Measurements from ENCODE around the gene HBZ. TPM values are rescaled to one million over a fixed set of nuclear protein-coding genes. Genes with fewer than 3 reads are reported as not detected.
A peak's percentile ranks its signal among the peaks of the same experiment; 100 is the strongest.

HBZ gene
- total and polyA plus RNA-seq, 9 of the 15 experiments (the other 6 are each of a cell fraction or from before 2014, with no cell fraction given): 58.0 to 610 (median 113) TPM

DNA sequence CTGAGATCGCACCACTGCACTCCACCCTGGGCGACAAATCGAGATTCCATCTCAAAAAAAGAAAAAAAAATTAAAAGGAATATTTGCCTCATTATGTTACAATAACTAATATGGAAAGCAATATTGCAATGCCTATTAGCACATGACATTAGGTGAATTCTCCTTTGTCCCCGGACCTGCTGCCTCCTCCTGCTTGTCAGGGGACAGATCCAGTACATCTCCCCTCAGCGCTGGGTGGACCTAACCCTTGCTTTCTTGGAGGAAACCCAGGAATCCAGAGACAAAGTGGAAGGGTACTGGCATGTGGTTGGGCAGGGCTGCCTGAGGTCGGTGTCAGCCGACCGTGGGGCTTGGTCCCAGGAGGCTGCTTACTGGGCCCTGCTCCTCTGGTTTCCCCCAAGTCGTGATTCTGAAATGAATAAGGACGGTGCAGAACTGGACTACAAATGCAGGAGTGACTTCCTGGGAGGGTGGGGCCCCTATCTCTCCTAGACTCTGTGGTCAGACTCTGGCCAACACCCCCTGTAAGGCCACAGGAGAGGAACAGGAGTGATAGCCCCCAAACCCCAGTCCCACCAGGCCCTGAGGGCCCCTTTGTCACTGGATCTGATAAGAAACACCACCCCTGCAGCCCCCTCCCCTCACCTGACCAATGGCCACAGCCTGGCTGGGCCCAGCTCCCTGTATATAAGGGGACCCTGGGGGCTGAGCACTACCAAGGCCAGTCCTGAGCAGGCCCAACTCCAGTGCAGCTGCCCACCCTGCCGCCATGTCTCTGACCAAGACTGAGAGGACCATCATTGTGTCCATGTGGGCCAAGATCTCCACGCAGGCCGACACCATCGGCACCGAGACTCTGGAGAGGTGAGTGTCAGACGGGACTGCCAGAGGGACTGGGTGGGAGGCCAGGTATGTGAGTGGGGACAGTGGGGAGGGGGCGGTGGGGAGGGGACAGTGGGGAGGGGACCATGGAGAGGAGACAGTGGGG lies at the start of gene HBZ (continued):
- TF ChIP-seq, protein P1, sequence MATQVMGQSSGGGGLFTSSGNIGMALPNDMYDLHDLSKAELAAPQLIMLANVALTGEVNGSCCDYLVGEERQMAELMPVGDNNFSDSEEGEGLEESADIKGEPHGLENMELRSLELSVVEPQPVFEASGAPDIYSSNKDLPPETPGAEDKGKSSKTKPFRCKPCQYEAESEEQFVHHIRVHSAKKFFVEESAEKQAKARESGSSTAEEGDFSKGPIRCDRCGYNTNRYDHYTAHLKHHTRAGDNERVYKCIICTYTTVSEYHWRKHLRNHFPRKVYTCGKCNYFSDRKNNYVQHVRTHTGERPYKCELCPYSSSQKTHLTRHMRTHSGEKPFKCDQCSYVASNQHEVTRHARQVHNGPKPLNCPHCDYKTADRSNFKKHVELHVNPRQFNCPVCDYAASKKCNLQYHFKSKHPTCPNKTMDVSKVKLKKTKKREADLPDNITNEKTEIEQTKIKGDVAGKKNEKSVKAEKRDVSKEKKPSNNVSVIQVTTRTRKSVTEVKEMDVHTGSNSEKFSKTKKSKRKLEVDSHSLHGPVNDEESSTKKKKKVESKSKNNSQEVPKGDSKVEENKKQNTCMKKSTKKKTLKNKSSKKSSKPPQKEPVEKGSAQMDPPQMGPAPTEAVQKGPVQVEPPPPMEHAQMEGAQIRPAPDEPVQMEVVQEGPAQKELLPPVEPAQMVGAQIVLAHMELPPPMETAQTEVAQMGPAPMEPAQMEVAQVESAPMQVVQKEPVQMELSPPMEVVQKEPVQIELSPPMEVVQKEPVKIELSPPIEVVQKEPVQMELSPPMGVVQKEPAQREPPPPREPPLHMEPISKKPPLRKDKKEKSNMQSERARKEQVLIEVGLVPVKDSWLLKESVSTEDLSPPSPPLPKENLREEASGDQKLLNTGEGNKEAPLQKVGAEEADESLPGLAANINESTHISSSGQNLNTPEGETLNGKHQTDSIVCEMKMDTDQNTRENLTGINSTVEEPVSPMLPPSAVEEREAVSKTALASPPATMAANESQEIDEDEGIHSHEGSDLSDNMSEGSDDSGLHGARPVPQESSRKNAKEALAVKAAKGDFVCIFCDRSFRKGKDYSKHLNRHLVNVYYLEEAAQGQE (IDR thresholded peaks at IDR 0.05; ENCODE audit: borderline replicate concordance): no peak
- TF ChIP-seq, protein P1 (CRISPR knock-in tag; IDR thresholded peaks at IDR 0.05; ENCODE audit: low read depth): no peak
- TF ChIP-seq SP2 (IDR thresholded peaks at IDR 0.05; ENCODE audit: extremely low read depth, low read depth, low read length, poor library complexity, severe bottlenecking) (no peak), WHSC1 (IDR thresholded peaks at IDR 0.05; ENCODE audit: low read length) (no peak), ZNF212 (CRISPR knock-in tag; IDR thresholded peaks at IDR 0.05) (no peak), ZNF507 (tag; conservative IDR thresholded peaks at IDR 0.05) (no peak), ZNF316 (IDR thresholded peaks at IDR 0.05) (no peak), RCOR1 (IDR thresholded peaks at IDR 0.05; ENCODE audit: borderline replicate concordance in 1 of 2, low read depth in 2 of 2, low read length in 2 of 2) (0 out of 4 replicates have a peak, but pooled peaks of 1 of the 2 experiments have one; percentile 10), RBM34 (IDR thresholded peaks at IDR 0.05; ENCODE audit: borderline replicate concordance, insufficient read depth, low read length) (no peak), ESRRB (CRISPR knock-in tag; IDR thresholded peaks at IDR 0.05; ENCODE audit: borderline replicate concordance) (no peak), POLR3G (IDR thresholded peaks at IDR 0.05; ENCODE audit: extremely low read depth, insufficient read length, insufficient replicate concordance) (no peak), MAZ (CRISPR knock-in tag; conservative IDR thresholded peaks at IDR 0.05 in 1 of 2, IDR thresholded peaks at IDR 0.05 in 1 of 2) (peak; percentile 54 to 70; a peak in 3 of 4 replicates), MTA3 (IDR thresholded peaks at IDR 0.05; ENCODE audit: borderline replicate concordance) (peak; percentile 60; the same call in 1 of the 2 replicates)
- TF ChIP-seq, protein P2, sequence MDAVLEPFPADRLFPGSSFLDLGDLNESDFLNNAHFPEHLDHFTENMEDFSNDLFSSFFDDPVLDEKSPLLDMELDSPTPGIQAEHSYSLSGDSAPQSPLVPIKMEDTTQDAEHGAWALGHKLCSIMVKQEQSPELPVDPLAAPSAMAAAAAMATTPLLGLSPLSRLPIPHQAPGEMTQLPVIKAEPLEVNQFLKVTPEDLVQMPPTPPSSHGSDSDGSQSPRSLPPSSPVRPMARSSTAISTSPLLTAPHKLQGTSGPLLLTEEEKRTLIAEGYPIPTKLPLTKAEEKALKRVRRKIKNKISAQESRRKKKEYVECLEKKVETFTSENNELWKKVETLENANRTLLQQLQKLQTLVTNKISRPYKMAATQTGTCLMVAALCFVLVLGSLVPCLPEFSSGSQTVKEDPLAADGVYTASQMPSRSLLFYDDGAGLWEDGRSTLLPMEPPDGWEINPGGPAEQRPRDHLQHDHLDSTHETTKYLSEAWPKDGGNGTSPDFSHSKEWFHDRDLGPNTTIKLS (IDR thresholded peaks at IDR 0.05; ENCODE audit: borderline replicate concordance, low read depth): peak; percentile 27; the same call in 1 of the 2 replicates
